HEK293 (cell line): Measurements from ENCODE around the gene M1AP.

Source experiments
- BCL6B ChIP-seq: fragments of 450-650 bp; formaldehyde crosslinking; IDR thresholded peaks from 2 replicates; pipeline ENCODE4 v1.5.1; 2017; ENCODE audit warnings: missing biosample characterization, missing genetic modification characterization
- IKZF3 ChIP-seq: fragments of 450-650 bp; IDR thresholded peaks from 2 replicates; pipeline ENCODE4 v1.5.0; 2018; ENCODE audit warnings: missing biosample characterization, mild to moderate bottlenecking, missing genetic modification characterization, moderate library complexity
- MYNN ChIP-seq: fragments of 450-650 bp; formaldehyde crosslinking; IDR thresholded peaks from 2 replicates; pipeline ENCODE4 v1.5.1; 2016; ENCODE audit warnings: missing biosample characterization, missing genetic modification characterization, borderline replicate concordance
- OSR2 ChIP-seq: fragments of 450-650 bp; formaldehyde crosslinking; IDR thresholded peaks from 2 replicates; pipeline ENCODE4 v1.5.1; 2016; ENCODE audit warnings: missing biosample characterization, missing genetic modification characterization
- PRDM10 ChIP-seq: fragments of 450-650 bp; formaldehyde crosslinking; IDR thresholded peaks from 2 replicates; pipeline ENCODE4 v1.5.1; 2016; ENCODE audit warnings: missing biosample characterization, missing genetic modification characterization
- PRDM2 ChIP-seq: fragments of 450-650 bp; formaldehyde crosslinking; IDR thresholded peaks from 2 replicates; pipeline ENCODE4 v1.5.1; 2016; ENCODE audit warnings: missing biosample characterization, missing genetic modification characterization, borderline replicate concordance
- SETDB1 ChIP-seq: IDR thresholded peaks from one replicate; pipeline ENCODE4 v1.6.1; 2017; ENCODE audit warnings: mild to moderate bottlenecking, low read length, moderate library complexity, mixed read lengths; ENCODE audit not compliant: insufficient read length
- SP3 ChIP-seq: fragments of 450-650 bp; formaldehyde crosslinking; IDR thresholded peaks from 2 replicates; pipeline ENCODE4 v1.5.1; 2016; ENCODE audit warnings: missing biosample characterization, missing genetic modification characterization
- SP7 ChIP-seq: fragments of 450-650 bp; formaldehyde crosslinking; IDR thresholded peaks from 2 replicates; pipeline ENCODE4 v1.5.1; 2016; ENCODE audit warnings: missing biosample characterization, missing genetic modification characterization
- TRIM28 ChIP-seq: IDR thresholded peaks from 2 replicates; pipeline ENCODE4 v1.6.1; 2011; ENCODE audit warnings: low read length, control low read depth, borderline replicate concordance
- ZBTB10 ChIP-seq: fragments of 450-650 bp; formaldehyde crosslinking; IDR thresholded peaks from 2 replicates; pipeline ENCODE4 v1.5.1; 2016; ENCODE audit warnings: missing biosample characterization, missing genetic modification characterization
- ZBTB11 ChIP-seq: fragments of 450-650 bp; formaldehyde crosslinking; conservative IDR thresholded peaks from 2 replicates; pipeline ENCODE4 v1.5.1; 2016; ENCODE audit warnings: low read depth, missing biosample characterization, missing genetic modification characterization
- ZBTB8A ChIP-seq: fragments of 450-650 bp; formaldehyde crosslinking; IDR thresholded peaks from 2 replicates; pipeline ENCODE4 v1.5.1; 2016; ENCODE audit warnings: missing biosample characterization, missing genetic modification characterization
- ZNF146 ChIP-seq: fragments of 450-650 bp; formaldehyde crosslinking; IDR thresholded peaks from 2 replicates; pipeline ENCODE4 v1.5.1; 2016; ENCODE audit warnings: missing biosample characterization, missing genetic modification characterization
- ZNF211 ChIP-seq: fragments of 450-650 bp; formaldehyde crosslinking; IDR thresholded peaks from 2 replicates; pipeline ENCODE4 v1.5.1; 2016; ENCODE audit warnings: low read depth, missing biosample characterization, missing genetic modification characterization
- ZNF223 ChIP-seq: fragments of 450-650 bp; formaldehyde crosslinking; IDR thresholded peaks from 2 replicates; pipeline ENCODE4 v1.5.1; 2016; ENCODE audit warnings: missing biosample characterization, missing genetic modification characterization
- ZNF248 ChIP-seq: fragments of 450-650 bp; formaldehyde crosslinking; IDR thresholded peaks from 2 replicates; pipeline ENCODE4 v1.5.1; 2017; ENCODE audit warnings: missing biosample characterization, missing genetic modification characterization
- ZNF560 ChIP-seq: fragments of 450-650 bp; formaldehyde crosslinking; IDR thresholded peaks from 2 replicates; pipeline ENCODE4 v1.5.1; 2017; ENCODE audit warnings: missing biosample characterization, missing genetic modification characterization, borderline replicate concordance
- ZNF645 ChIP-seq: fragments of 450-650 bp; formaldehyde crosslinking; IDR thresholded peaks from 2 replicates; pipeline ENCODE4; 2016; ENCODE audit warnings: missing biosample characterization, missing genetic modification characterization
- ZNF785 ChIP-seq: fragments of 450-650 bp; formaldehyde crosslinking; IDR thresholded peaks from 2 replicates; pipeline ENCODE4 v1.5.1; 2016; ENCODE audit warnings: missing biosample characterization, missing genetic modification characterization

M1AP gene

GRCh38 chr2:74548285-74548899 is 99.7 kb downstream of the M1AP start (continued):
- TF ChIP-seq ZNF560 (tag by site-specific recombination) (no peak), BCL6B (tag by site-specific recombination) (no peak), ZBTB10 (tag by site-specific recombination) (no peak), TRIM28 (no peak), ZBTB8A (no peak), ZNF645 (tag by site-specific recombination) (no peak), ZNF146 (tag by site-specific recombination) (no peak), SP7 (tag by site-specific recombination) (0 out of 2 replicates have a peak, but pooled peaks have one; percentile 8), OSR2 (tag by site-specific recombination) (peak; percentile 72), ZNF248 (tag by site-specific recombination) (no peak), SETDB1 (no peak), SP3 (0 out of 2 replicates have a peak, but pooled peaks have one; percentile 6), PRDM2 (tag by site-specific recombination) (no peak), ZBTB11 (tag by site-specific recombination) (peak; percentile 77), MYNN (tag by site-specific recombination) (0 out of 2 replicates have a peak, but pooled peaks have one; percentile 15), PRDM10 (tag by site-specific recombination) (peak; percentile 90), ZNF211 (no peak), IKZF3 (peak; percentile 50; the same call in 1 of the 2 replicates), ZNF223 (tag by site-specific recombination) (no peak), ZNF785 (tag by site-specific recombination) (no peak)
